HL-60 (cell line): Measurements from ENCODE around the gene CYP2C8.

Source experiments
- CTCF ChIP-seq: IDR thresholded peaks from one replicate; pipeline ENCODE4 v1.5.1; 2011; ENCODE audit warnings: low read length, control low read depth, inconsistent platforms; ENCODE audit not compliant: insufficient read depth
- POLR2AphosphoS5 ChIP-seq: IDR thresholded peaks from 2 replicates; pipeline ENCODE4 v1.6.1; 2012; ENCODE audit warnings: low read depth
- REST ChIP-seq: IDR thresholded peaks from 2 replicates; pipeline ENCODE4 v1.6.1; 2012; ENCODE audit warnings: low read depth; ENCODE audit not compliant: insufficient replicate concordance

- no peak for TF ChIP-seq REST
- TF ChIP-seq CTCF = no peak
- no peak for TF ChIP-seq POLR2AphosphoS5
These were observed 19.4 kb downstream of the CYP2C8 start for GRCh38 chr10:95049919-95050318.
